ENCODE results near the gene GPR17. TPM values are rescaled to one million over a fixed set of nuclear protein-coding genes. Genes with fewer than 3 reads are reported as not detected.

GPR17 gene
- total RNA-seq, 2 experiments from 2014 or later, result not detected

DNA sequence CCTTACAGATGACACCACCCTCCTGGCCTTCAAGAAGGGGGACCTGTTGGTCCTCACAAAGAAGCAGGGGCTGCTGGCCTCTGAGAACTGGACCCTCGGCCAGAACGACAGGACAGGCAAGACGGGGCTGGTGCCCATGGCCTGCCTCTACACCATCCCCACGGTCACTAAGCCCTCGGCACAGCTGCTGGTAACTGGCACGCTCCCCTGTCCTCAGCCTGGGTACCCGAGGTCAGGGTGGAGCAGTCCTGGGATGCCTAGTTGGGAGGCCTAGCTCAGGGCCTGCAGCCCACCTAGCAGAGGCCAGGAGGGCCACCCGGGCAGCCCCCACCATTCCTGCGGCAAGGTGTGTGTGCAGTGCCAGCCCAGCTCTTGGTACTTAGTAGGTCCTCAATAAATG is 16.3 kb upstream of the GPR17 start:
- no peaks in the 10 kb centered on the region for H3K9me3 Mint-ChIP-seq
- no peak overlapping the region for H3K4me3 Mint-ChIP-seq
- intact Hi-C loops (cut with micrococcal nuclease), result loop anchor here (5.0 kb wide), 1 partner anchor 37 kb away; no protein-coding TSS in a partner anchor
- ChIA-PET CTCF (interaction anchor here (1.2 to 2.0 kb wide), 2 partner anchors 11 to 38 kb away, joined by 5 to 6 read pairs; no protein-coding TSS in a partner anchor), POLR2A (interaction anchor here (1.4 to 3.3 kb wide), 3 partner anchors 9 to 11 kb away, joined by 4 to 22 read pairs (median 4); no protein-coding TSS in a partner anchor)
- H3K27me3 Mint-ChIP-seq, result no peaks in the 10 kb centered on the region
- TF ChIP-seq, protein P1, sequence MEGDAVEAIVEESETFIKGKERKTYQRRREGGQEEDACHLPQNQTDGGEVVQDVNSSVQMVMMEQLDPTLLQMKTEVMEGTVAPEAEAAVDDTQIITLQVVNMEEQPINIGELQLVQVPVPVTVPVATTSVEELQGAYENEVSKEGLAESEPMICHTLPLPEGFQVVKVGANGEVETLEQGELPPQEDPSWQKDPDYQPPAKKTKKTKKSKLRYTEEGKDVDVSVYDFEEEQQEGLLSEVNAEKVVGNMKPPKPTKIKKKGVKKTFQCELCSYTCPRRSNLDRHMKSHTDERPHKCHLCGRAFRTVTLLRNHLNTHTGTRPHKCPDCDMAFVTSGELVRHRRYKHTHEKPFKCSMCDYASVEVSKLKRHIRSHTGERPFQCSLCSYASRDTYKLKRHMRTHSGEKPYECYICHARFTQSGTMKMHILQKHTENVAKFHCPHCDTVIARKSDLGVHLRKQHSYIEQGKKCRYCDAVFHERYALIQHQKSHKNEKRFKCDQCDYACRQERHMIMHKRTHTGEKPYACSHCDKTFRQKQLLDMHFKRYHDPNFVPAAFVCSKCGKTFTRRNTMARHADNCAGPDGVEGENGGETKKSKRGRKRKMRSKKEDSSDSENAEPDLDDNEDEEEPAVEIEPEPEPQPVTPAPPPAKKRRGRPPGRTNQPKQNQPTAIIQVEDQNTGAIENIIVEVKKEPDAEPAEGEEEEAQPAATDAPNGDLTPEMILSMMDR (IDR thresholded peaks at IDR 0.05), result no peak
- DNase-seq, result no peak
- H3K36me3 Mint-ChIP-seq (ENCODE audit: low read depth), result no peaks in the 10 kb centered on the region
- no peak overlapping the region for H3K27ac Mint-ChIP-seq
- H3K4me1 Mint-ChIP-seq (ENCODE audit: low read depth), result peaks cover 14% of the 10 kb centered on the region
- no peak for ATAC-seq

DNA sequence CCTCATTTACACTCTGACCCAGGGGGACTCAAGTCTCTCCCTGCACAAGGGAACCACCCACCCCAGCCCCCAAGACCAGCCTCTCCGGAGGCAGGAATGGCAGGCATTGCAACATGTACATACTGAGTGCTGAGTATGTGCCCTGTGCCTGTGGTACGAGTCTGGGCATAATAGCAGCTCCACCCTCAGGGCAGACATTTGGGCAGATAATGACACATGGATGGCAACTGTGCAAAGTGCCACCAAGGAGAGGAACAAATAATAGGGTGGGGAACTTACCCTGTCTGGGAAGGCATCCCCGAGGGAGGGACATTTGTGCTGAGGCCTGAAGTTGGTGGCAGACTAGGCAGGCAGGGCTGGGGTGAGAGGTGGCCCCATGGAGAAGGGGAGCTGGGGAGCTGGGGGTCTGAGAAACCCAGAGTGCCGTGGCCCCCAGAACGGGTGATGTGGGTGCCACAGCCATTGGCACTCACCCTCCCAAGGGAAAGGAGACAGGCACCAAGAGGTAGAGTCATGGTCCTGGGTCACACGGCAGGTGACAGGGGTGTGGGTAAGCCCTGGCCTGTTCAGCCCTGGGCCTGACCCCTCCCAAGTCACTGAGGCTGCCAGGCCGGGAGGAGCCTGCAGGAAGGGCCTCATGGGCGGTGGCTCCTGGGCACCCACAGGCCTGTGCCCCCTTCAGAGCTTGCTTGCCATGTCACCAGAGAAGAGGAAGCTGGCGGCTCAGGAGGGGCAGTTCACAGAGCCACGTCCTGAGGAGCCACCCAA is 15.7 kb upstream of the GPR17 start:
- Mint-ChIP-seq H3K36me3 (ENCODE audit: low read depth) (no peaks in the 10 kb centered on the region), H3K27me3 (no peaks in the 10 kb centered on the region), H3K27ac (no peak overlapping the region), H3K4me3 (no peak overlapping the region), H3K9me3 (no peaks in the 10 kb centered on the region), H3K4me1 (ENCODE audit: low read depth) (peaks cover 20% of the 10 kb centered on the region)
- TF ChIP-seq, protein P1 (IDR thresholded peaks at IDR 0.05), result no peak
- intact Hi-C loops (cut with micrococcal nuclease), result no loop called here
- no peak for DNase-seq
- no peak for ATAC-seq
- POLR2A ChIA-PET, result interaction anchor here (0.9 to 3.3 kb wide), 3 partner anchors 9 to 14 kb away, joined by 3 to 22 read pairs (median 4); no protein-coding TSS in a partner anchor
- CTCF ChIA-PET, result interaction anchor here (1.2 to 2.0 kb wide), 3 partner anchors 10 to 39 kb away, joined by 5 to 6 read pairs (median 6); no protein-coding TSS in a partner anchor

DNA sequence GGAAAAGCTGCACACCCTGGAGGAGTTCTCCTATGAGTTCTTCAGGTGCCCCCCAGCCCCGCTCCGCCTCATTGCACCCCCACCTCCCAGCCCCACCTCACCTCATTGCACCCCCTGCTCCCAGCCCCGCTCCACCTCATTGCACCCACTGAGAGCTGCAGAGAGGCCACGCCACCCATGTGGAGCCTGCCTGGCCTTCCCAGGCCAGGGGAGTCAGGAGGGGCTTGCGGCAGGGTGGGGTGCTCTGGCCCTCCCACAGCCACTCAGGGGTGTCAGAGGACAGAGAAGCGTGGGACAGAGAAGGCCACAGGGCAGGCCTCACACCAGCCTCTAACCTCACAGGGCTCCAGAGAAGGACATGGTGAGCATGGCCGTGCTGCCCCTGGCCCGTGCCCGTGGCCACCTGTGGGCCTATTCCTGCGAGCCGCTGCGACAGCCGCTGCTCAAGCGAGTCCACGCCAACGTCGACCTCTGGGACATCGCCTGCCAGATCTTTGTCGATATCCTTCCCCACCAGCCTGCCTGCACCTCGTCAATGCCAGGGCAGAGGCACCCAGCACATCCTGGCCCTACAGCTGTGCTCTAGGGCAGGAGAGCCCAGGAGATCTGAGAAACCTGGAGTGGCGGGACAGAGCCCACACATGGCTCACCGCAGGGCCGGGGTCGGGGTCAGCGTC is 15.0 kb upstream of the GPR17 start:
- H3K4me1 Mint-ChIP-seq (ENCODE audit: low read depth), result peaks cover 27% of the 10 kb centered on the region
- intact Hi-C loops (cut with micrococcal nuclease), result no loop called here
- H3K36me3 Mint-ChIP-seq (ENCODE audit: low read depth), result no peaks in the 10 kb centered on the region
- no peak overlapping the region for H3K4me3 Mint-ChIP-seq
- ATAC-seq (no peak), DNase-seq (no peak)
- POLR2A ChIA-PET, result interaction anchor here (0.9 to 3.3 kb wide), 3 partner anchors 10 to 15 kb away, joined by 3 to 22 read pairs (median 4); no protein-coding TSS in a partner anchor
- no peaks in the 10 kb centered on the region for H3K9me3 Mint-ChIP-seq
- TF ChIP-seq, protein P1 (IDR thresholded peaks at IDR 0.05), result no peak
- CTCF ChIA-PET, result interaction anchor here (0.7 to 1.5 kb wide), 3 partner anchors 9 to 39 kb away, joined by 3 to 6 read pairs (median 5); no protein-coding TSS in a partner anchor
- H3K27me3 Mint-ChIP-seq, result no peaks in the 10 kb centered on the region
- no peak overlapping the region for H3K27ac Mint-ChIP-seq

DNA sequence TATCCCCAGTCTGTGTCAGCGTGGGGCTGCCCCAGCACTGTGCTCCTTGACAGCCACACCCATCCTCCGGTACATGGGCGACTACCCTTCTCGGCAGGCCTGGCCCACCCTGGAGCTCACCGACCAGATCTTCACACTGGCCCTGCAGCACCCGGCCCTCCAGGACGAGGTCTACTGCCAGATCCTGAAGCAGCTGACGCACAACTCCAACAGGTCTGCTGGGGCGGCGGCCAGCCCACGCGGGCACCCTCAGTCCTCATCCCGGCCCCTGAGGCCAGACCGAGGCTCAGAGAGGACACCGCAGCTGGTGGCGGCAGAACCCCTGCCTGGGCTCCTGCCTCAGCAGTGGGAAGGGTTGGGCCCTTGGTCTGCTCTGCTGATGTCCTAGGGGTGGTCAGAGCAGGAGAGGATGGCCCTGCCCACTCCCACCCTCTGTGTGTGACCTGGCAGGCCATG is 14.4 kb upstream of the GPR17 start:
- intact Hi-C loops (cut with micrococcal nuclease), result no loop called here
- CTCF ChIA-PET, result interaction anchor here (0.7 to 1.5 kb wide), 2 partner anchors 21 to 40 kb away, joined by 3 to 6 read pairs; no protein-coding TSS in a partner anchor
- ATAC-seq (no peak), DNase-seq (no peak)
- POLR2A ChIA-PET, result interaction anchor here (3.3 kb wide), 1 partner anchor 9 kb away, joined by 22 read pairs; no protein-coding TSS in a partner anchor
- Mint-ChIP-seq H3K36me3 (ENCODE audit: low read depth) (no peaks in the 10 kb centered on the region), H3K27me3 (no peaks in the 10 kb centered on the region), H3K9me3 (no peaks in the 10 kb centered on the region), H3K4me1 (ENCODE audit: low read depth) (peaks cover 32% of the 10 kb centered on the region), H3K27ac (no peak overlapping the region), H3K4me3 (no peak overlapping the region)
- TF ChIP-seq, protein P1 (IDR thresholded peaks at IDR 0.05), result no peak
